DMS114 treated with DMSO at 0.1 percent for 48 hours (cell line): ENCODE data around the gene ZCRB1.
"Not testable (repeated sequence)": the region's sequence is repeated elsewhere in the genome, so short reads cannot be mapped to it uniquely, and the experiment has no call there.

Experiments
- DNase-seq: peaks from one replicate; lab custom pipeline; 2025; ENCODE audit not compliant: unreplicated experiment; lab: John Stamatoyannopoulos, UW

The ZCRB1 gene

DNA sequence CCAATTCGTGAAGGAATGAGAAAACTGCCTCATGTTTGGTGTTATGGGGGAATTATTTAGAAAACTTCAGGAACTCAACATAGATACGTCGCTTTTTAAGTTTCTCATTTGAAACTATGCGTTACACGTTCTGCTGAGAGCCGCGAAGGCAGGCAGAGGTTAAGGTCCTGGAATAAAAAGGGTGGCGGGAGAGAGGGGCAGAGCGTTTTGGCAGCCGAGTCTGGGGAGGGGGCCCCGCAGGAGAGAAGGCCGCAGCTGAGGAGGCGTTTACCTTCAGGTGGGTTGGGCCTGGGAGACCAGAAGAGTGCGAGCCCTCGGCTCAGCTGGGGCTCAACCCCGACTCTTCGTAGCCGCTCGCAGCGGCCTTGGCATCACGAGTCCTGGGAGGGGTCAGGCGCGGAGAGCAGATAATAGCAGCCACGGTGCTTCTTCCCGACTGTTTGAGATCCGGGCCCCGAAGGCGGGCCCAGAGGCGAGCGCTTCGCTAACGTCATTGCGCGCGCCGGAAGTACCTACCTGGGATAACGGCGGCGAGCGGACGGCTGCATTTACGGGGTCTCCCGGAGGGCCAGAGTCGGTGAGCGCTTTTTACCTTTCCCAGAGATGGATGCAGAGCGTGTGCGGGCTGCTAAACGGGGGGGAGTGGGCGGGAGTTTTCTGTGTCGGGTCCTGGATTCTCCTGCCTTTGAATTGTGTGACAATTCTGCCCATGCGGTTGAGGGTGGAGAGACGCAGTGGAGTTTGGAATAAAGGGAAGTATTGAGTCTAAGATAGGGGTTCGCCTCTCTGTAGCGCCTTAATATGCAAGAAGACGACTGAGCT is at the start of gene ZCRB1, which contains the start of gene PPHLN1:
ZCRB1 (minus strand) TSS at position 442 of the 822 bp plus-strand sequence. CDS start 1,992 bp downstream, outside the sequence.
PPHLN1 (plus strand) TSS at position 515 of the 822 bp plus-strand sequence. CDS start 9,736 bp downstream, outside the sequence.
- peak; percentile 61 for DNase-seq

- no peak for DNase-seq
Measured at GRCh38 chr12:42373669-42374068, 47.8 kb upstream of the ZCRB1 start.

- peak; percentile 56 for DNase-seq
Measured at GRCh38 chr12:42372154-42372791, 46.4 kb upstream of the ZCRB1 start.

DNA sequence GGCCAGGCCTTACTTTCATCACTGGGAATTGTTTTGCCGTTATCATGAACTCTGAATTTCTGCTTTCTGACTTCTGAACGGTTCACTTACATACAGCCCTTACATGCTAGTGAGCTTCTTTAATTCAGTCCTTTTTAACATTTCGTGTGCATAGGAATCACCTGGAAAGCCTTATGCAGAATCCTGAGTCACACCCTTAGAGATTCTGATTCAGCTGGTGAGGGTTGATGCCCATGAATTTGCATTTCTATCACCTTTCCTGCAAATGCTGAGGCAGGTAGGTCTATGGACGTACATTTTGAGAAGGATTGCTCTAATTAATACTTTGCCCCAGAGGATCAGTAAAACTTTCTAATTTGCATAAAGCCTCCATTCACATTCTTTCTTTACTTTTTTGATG is 44.1 kb upstream of the ZCRB1 start:
- no peak for DNase-seq

DNA sequence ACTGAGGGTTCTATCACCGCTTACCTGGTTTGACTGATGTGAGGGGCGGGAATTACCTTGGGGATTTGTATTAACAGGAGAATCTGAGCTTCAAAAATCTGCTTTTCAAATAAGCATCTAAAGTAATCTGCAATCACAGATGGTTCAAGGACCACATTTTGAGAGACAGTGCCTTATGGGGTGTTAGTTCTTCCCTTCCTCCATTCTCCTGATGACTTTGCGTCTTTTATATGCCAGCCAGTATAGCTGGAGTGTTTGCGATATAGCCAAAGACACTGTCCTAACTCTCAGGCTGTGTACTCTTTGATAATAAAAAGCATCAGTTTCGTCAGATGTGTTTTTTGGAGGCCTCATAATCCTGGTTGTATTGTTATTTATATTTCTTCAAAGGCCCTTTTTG is 39.6 kb upstream of the ZCRB1 start:
- no peak for DNase-seq

DNA sequence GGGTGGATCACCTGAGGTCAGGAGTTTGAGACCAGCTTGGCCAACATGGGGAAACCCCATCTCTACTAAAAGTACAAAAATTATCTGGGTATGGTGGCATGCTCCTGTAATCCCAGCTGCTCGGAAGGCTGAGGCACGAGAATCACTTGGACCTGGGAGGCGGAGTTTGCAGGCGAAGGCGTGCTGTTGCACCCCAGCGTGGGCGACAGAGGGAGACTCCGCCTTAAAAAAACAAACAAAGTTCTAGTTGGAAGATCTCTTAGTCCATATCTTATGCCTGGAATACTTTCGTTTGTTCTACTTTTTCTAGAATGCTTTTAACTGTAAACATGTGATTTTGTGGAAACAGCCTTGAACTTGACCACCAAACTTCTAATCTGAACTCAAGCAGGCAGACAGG is 38.8 kb upstream of the ZCRB1 start:
- no peak for DNase-seq

DNA sequence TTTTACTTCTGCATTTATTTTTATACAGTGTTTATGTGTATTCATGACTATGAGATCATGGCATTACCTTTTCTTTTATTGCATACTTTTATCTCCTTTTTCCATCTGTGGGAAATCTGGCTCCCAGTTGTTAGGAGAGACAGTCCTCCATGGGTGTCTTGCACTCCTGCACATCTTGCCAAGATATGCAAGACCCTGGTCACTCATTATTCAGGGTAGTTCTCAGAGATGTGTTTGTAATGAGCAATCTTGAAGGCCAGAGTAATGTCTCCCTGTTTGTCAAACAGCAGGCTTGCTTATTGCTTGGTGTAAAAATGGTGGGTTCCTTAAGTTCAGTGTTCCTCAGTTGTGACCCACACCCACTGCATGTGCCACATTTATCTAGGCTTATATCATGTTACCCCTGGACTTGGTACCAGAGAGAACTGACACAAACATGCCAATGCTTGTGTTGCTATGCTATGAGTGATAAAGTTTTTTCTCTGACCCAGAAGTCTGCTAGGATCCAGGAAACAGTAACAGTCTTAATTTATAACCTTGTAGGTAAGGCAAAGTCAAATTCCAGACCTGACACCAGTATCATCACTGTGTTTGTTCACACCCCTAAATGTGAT is 36.9 kb upstream of the ZCRB1 start:
- no peak for DNase-seq

GRCh38 chr12:42361909-42362646 is 36.2 kb upstream of the ZCRB1 start:
- DNase-seq: no peak

DNA sequence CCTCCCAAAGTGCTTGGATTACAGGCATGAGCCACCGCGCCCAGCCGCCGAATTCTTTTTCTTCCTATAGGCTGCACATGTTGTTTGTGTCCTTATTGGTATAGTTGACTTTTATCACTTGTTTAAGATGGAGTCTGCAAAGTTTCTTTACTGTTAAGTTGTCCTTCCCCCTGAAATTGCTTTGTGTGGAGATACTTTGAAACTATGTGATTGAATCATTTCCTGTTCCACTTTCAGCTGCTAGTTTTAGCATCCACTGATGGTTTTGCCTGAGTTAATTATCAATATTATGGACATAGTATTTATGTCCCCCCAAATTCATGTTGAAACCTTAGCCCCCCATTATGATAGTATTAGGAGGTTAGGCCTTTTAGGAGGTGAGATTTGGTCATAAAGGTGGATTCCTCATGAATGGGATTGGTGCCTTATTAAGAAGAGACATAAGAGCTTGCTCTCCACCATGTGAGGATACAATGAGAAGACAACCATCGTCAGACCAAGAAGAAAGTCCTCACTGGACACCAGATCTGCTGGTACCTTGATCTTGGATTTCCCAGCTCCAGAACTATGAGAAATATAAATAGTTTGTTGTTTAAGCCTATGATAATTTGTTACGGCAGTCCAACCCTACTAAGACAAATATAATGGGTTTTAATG is 35.0 kb upstream of the ZCRB1 start:
- DNase-seq: no peak

DNA sequence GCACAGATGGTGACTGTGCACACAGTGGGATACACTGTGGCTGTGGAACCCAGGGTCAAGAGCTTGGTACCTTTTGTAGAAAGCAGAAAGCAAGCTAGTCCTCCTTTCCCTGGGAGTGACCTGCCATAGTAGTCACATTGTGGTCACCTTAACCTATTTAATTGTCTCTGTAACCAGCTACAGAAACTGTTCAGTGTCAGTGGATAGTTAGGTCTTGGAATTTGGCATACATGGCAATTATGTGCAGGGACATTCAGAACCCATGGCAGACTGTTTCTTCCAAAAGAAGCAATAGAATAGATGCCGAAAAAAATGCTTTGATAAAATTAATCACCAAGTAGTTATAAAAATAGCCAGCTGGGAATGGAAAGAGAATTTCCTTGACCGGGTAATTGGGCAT is 30.4 kb upstream of the ZCRB1 start:
- DNase-seq: no peak

DNA sequence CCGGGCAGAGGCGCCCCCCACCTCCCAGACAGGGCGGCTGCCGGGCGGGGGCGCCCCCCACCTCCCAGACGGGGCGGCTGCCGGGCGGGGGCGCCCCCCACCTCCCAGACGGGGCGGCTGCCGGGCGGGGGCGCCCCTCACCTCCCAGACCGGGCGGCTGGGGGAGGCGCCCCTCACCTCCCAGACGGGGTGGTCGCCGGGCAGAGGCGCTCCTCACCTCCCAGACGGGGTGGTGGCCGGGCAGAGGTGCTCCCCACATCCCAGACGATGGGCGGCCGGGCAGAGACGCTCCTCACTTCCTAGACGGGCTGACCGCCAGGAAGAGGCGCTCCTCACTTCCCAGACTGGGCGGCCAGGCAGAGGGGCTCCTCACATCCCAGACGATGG is 24.1 kb upstream of the ZCRB1 start:
- not testable (repeated sequence) for DNase-seq

GRCh38 chr12:42349119-42350020 is 23.5 kb upstream of the ZCRB1 start:
- DNase-seq: not testable (repeated sequence)

- DNase-seq: no peak
Measured at GRCh38 chr12:42346403-42347002, 20.6 kb upstream of the ZCRB1 start.

- DNase-seq: no peak
Measured at GRCh38 chr12:42343721-42344120, 17.8 kb upstream of the ZCRB1 start.

- no peak for DNase-seq
Measured at GRCh38 chr12:42342028-42342427, 16.1 kb upstream of the ZCRB1 start.

GRCh38 chr12:42338280-42338679 is 12.4 kb upstream of the ZCRB1 start:
- DNase-seq: no peak

GRCh38 chr12:42336286-42336685 is 10.4 kb upstream of the ZCRB1 start:
- DNase-seq: no peak

DNA sequence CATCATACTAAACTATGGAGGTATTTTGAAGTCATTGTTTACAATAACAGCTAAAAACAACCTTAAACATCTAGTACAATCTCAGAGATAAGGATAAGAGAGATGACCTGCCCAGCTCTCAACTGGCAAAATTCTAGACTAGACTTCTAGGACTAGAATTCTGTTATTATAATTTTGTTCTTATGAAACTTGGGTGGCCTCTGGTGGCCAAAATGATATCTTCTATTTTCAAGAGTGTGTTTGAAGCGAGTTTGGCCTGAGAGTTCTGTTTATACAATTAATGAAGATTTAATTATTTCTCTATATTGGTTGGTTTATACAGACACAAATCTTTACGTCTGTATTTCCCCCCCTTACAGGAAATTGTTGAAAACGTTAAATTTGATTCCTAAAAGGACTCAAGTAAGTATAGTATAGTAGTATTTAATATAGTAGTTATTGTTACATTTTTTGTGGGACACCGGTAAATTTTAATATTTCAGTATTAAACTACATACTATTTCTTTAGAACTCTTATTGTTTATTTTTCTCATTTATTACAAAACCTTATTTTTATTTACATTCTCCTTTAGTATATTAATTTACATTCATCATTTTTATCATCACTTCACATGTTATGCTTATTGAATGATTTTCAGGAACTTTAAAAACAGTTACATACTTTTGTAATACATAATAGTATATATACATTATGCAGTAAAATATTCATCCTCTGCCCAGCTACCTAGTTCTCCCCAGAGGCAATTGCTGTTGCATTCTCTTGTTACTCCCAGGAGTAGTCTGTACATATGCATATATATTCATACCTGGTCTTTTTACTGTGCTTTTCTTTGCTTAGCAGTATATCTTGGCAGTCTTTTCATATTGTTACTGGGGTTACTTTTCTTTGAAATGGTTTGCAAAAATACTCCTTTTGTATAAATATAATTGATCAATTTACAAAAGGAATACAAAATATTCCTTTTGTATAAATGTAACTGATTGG is 6.7 kb upstream of the ZCRB1 start:
- DNase-seq: peak; percentile 60
